ENCODE measurements around the gene HTT.
A peak's percentile ranks its signal among the peaks of the same experiment; 100 is the strongest.

DNA sequence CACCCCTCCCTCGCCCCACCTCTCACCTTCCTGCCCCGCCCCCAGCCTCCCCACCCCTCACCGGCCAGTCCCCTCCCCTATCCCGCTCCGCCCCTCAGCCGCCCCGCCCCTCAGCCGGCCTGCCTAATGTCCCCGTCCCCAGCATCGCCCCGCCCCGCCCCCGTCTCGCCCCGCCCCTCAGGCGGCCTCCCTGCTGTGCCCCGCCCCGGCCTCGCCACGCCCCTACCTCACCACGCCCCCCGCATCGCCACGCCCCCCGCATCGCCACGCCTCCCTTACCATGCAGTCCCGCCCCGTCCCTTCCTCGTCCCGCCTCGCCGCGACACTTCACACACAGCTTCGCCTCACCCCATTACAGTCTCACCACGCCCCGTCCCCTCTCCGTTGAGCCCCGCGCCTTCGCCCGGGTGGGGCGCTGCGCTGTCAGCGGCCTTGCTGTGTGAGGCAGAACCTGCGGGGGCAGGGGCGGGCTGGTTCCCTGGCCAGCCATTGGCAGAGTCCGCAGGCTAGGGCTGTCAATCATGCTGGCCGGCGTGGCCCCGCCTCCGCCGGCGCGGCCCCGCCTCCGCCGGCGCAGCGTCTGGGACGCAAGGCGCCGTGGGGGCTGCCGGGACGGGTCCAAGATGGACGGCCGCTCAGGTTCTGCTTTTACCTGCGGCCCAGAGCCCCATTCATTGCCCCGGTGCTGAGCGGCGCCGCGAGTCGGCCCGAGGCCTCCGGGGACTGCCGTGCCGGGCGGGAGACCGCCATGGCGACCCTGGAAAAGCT is at the start of gene HTT, which contains the start of gene HTT-AS:
- peak in 2 of 4 experiments; percentile 31 to 37 for TF ChIP-seq CTCF (IDR thresholded peaks at IDR 0.05)
- TF ChIP-seq POLR2A (IDR thresholded peaks at IDR 0.05), result peak; percentile 72 to 86
- TF ChIP-seq EP300 (IDR thresholded peaks at IDR 0.05), result no peak
